ENCODE data around the gene THEM5. TPM values are rescaled to one million over a fixed set of nuclear protein-coding genes. Genes with fewer than 3 reads are reported as not detected.

THEM5 gene
- total RNA-seq, 2 donors from 2014 or later = 0.89 TPM; not detected in 1

GRCh38 chr1:151843398-151843797 is 10.1 kb downstream of the THEM5 start:
- Mint-ChIP-seq H3K4me3 (no peak overlapping the region), H3K27me3 (no peaks in the 10 kb centered on the region)
- ATAC-seq = no peak

DNA sequence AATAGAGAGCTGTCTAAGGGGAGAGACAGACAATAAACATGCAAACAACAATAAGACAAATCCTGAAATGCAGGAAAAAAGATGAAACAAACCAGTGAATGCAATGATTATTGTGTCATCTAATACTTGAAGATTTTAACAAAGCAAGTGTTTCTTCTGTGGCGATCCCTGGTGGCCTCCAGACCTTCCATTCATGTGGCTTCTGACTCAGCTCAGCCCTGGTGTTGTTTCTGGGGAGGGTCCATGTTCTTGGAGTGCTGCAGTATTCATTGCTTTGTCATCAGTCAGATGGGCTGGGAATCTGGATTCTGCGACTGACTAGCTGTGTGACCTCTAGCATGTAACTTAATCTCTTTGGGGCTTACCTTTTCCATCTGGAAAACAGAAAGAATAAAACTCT is 12.4 kb downstream of the THEM5 start:
- Mint-ChIP-seq H3K4me3 (peak overlapping the region; percentile 91), H3K27ac (peak overlapping the region; percentile 97), H3K36me3 (ENCODE audit: low read depth) (peaks cover 8% of the 10 kb centered on the region), H3K4me1 (peaks cover 50% of the 10 kb centered on the region), H3K27me3 (no peaks in the 10 kb centered on the region)
- DNase-seq (no peak), ATAC-seq (no peak)
- no peaks in the 10 kb centered on the region for H3K9me3 ChIP-seq (ENCODE audit: control insufficient read depth, low read length, poor library complexity, severe bottlenecking)

More at GRCh38 chr1:151843398-151843797, 10.1 kb downstream of the THEM5 start:
- Mint-ChIP-seq H3K36me3 (ENCODE audit: low read depth) (peaks cover 10% of the 10 kb centered on the region), H3K27ac (peak overlapping the region; percentile 21), H3K4me1 (peaks cover 41% of the 10 kb centered on the region)
- no peak for DNase-seq
- no peaks in the 10 kb centered on the region for H3K9me3 ChIP-seq (ENCODE audit: control insufficient read depth, low read length, poor library complexity, severe bottlenecking)

DNA sequence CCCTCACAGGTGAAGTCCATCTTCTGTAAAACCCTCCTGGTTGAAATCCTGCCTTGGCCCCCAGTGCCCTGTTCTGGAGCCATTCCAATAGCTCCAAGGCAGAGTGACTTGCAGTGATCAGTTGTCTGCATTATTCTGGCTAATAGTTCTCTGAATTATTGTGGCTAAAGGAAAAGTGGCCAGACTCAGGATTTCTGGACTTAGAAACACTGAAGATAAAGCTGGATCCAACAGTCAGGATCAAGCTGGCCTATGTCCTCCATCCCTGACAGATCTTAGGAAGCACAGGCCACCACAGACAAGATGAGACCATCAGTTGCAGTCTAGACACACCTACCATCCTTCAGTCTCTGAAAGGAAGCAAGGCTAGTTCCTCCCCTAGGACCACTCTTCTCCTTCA is 13.1 kb downstream of the THEM5 start:
- H3K4me3 Mint-ChIP-seq = peak overlapping the region; percentile 91
- no peaks in the 10 kb centered on the region for H3K9me3 ChIP-seq (ENCODE audit: control insufficient read depth, low read length, poor library complexity, severe bottlenecking)
- H3K27ac Mint-ChIP-seq = peak overlapping the region; percentile 97
- ATAC-seq (no peak), DNase-seq (no peak)
- H3K27me3 Mint-ChIP-seq = no peaks in the 10 kb centered on the region
- peaks cover 8% of the 10 kb centered on the region for H3K36me3 Mint-ChIP-seq (ENCODE audit: low read depth)
- peaks cover 51% of the 10 kb centered on the region for H3K4me1 Mint-ChIP-seq

DNA sequence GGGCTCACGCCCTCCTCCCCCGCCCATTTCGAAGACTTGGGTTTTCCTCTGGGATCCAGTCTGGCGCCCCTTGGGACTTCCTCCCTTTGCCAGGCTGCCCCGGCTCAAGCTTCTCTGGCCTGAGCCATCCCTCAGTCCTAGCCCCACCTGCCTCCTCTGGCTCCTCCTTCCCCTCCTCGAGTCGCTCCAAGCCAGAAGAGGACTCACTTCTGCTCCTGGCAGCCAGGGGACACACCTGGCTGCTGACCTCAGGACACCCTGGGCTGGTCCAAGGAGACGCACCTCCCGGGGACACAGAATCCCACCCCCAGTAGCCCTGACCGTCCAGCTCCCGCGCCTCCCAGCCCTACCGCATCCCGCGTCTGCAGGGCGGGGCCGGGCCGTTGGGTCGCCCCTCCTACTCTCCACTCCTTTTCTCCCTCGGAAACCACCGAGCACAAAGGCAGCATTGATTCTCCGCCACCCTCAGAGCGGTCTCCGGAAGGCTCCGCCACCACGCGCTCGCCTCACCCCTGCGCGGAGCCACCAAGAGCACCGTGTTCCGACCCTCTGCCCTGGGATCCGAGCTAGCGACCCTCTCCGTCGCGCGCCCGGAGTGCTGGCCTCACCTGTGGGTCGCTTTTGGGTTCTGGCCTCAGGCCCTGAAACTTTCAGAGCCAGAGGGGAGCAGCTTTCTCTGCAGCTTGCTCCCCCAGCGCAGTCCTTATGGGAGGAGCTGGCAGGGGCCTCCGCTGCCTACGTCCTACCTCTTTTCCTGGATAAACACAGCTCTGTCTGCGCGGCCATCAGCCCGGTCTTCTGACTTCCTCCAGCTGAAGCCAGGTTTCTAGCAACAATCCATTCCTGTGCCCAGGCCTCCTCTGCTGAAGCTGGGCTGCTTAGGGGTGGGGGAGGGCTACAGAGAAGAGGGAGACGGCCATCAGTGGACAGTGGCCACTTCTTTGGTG is 13.8 kb downstream of the THEM5 start, which contains the start of gene C2CD4D:
Gene C2CD4D (minus strand): TSS at position 364 of the 947 bp plus-strand sequence. CDS start 831 bp downstream, outside the sequence.
- DNase-seq (peak; percentile 67 to 74 (median 68)), ATAC-seq (peak; percentile 84)
- Mint-ChIP-seq H3K27ac (peak within 1 kb of the TSS; percentile 97), H3K4me3 (peak within 1 kb of the TSS; percentile 91), H3K36me3 (ENCODE audit: low read depth) (peaks cover 3% of the 10 kb centered on the region), H3K4me1 (peaks cover 47% of the 10 kb centered on the region), H3K27me3 (no peaks in the 10 kb centered on the region)
- no peaks in the 10 kb centered on the region for H3K9me3 ChIP-seq (ENCODE audit: control insufficient read depth, low read length, poor library complexity, severe bottlenecking)

DNA sequence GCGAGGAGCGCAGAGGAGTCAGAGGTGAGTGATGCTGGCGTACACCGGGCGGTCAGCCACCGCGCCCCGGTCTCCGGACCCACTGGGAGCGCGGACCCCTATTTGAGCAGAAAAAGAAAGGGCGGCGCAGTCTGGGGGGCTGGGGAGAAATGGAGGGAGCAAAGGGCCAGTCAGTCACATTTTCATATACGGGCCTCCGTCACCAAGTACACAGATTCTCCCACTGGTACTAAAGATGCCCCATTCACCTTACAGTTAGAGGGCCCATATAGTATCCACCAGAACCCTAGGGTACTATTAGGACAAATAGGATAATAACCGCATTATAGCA is 14.5 kb downstream of the THEM5 start:
- no peak for ATAC-seq
- Mint-ChIP-seq H3K36me3 (ENCODE audit: low read depth) (peaks cover 2% of the 10 kb centered on the region), H3K4me1 (peaks cover 42% of the 10 kb centered on the region)

DNA sequence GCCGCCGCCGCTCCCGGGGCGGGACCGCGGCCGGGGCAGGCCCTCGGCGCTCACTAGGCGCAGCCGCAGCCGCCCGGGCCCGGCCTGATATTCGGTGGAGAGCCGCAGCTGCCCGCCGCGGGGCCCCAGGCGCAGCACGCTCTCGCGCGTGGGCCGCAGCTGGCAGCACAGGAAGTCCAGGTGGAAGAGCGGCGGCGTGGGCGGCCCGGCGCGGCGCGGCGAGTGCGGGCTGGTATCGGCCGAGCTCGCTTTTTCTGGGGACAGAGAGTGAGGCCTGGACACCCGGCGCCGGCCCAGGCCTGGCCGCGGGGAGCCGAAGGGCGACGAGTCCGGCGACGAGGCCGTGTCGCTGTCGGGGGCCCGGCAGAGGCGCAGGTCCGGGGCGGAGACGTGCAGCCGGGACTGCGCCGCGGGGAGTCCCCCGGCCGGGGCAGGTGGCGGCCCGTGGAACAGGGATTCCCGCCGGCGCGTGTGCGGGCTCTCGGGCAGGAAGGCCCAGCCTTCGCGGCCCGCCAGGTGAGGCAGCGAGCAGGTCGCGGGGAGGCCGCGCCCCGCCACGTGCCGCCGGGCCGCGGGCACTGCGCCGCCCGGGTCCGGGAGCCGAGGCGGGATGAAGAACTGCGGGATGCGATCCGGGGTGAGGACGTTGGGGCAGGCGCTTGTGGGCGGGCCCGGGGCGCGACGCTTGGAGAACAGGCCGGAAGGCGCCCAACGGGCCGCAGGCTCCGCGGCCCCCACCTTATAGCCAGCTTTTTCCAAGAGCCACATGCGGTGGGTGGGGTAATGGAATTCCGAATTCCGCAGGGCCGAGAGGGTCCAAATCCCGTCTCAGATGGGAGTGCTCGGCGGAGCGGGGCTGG is 15.1 kb downstream of the THEM5 start:
- Mint-ChIP-seq H3K36me3 (ENCODE audit: low read depth) (peaks cover 2% of the 10 kb centered on the region), H3K27me3 (no peaks in the 10 kb centered on the region), H3K4me3 (peak overlapping the region; percentile 98), H3K4me1 (peaks cover 48% of the 10 kb centered on the region), H3K27ac (peak overlapping the region; percentile 98)
- DNase-seq (peak; percentile 33 to 54 (median 47)), ATAC-seq (peak; percentile 30)
- no peaks in the 10 kb centered on the region for H3K9me3 ChIP-seq (ENCODE audit: control insufficient read depth, low read length, poor library complexity, severe bottlenecking)

More for the DNA sequence above, 14.5 kb downstream of the THEM5 start:
- Mint-ChIP-seq H3K27me3 (no peaks in the 10 kb centered on the region), H3K27ac (peak overlapping the region; percentile 97), H3K4me3 (peak overlapping the region; percentile 91)
- H3K9me3 ChIP-seq (ENCODE audit: control insufficient read depth, low read length, poor library complexity, severe bottlenecking) = no peaks in the 10 kb centered on the region
- DNase-seq = no peak

DNA sequence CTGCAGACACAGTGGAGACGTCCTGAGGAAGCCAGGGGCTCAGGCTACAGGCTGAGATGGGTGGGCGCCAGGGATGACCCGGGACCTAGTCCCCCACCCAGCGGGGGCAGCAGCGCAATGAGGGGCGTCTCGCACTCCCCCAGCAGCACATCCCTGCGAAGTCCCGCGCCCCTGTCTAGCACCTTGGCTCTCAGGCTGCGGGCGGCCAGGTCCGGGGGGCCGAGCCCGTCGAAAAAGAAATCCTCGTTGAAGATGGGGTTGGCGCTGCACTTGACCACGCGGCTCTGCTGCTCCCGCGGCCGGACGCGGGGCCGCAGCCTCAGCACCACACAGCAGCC is 15.7 kb downstream of the THEM5 start:
- no peaks in the 10 kb centered on the region for H3K27me3 Mint-ChIP-seq
- peak overlapping the region; percentile 98 for H3K27ac Mint-ChIP-seq
- H3K9me3 ChIP-seq (ENCODE audit: control insufficient read depth, low read length, poor library complexity, severe bottlenecking) = no peaks in the 10 kb centered on the region
- peaks cover 2% of the 10 kb centered on the region for H3K36me3 Mint-ChIP-seq (ENCODE audit: low read depth)
- ATAC-seq = no peak
- no peak for DNase-seq
- peak overlapping the region; percentile 98 for H3K4me3 Mint-ChIP-seq
- peaks cover 50% of the 10 kb centered on the region for H3K4me1 Mint-ChIP-seq

GRCh38 chr1:151837197-151837596 is 16.3 kb downstream of the THEM5 start:
- DNase-seq (peak in 1 of 3 donors; percentile 47), ATAC-seq (peak; percentile 12)
- Mint-ChIP-seq H3K36me3 (ENCODE audit: low read depth) (peaks cover 2% of the 10 kb centered on the region), H3K27me3 (no peaks in the 10 kb centered on the region), H3K4me3 (peak overlapping the region; percentile 98), H3K27ac (peak overlapping the region; percentile 98), H3K4me1 (peaks cover 57% of the 10 kb centered on the region)
- H3K9me3 ChIP-seq (ENCODE audit: control insufficient read depth, low read length, poor library complexity, severe bottlenecking) = no peaks in the 10 kb centered on the region

GRCh38 chr1:151835596-151835995 is 17.9 kb downstream of the THEM5 start:
- peak overlapping the region; percentile 98 for H3K27ac Mint-ChIP-seq
- ATAC-seq (no peak), DNase-seq (no peak)
- H3K27me3 Mint-ChIP-seq = no peaks in the 10 kb centered on the region
- H3K4me1 Mint-ChIP-seq = peaks cover 66% of the 10 kb centered on the region
- peaks cover 2% of the 10 kb centered on the region for H3K36me3 Mint-ChIP-seq (ENCODE audit: low read depth)
- H3K4me3 Mint-ChIP-seq = no peak overlapping the region
- H3K9me3 ChIP-seq (ENCODE audit: control insufficient read depth, low read length, poor library complexity, severe bottlenecking) = no peaks in the 10 kb centered on the region

DNA sequence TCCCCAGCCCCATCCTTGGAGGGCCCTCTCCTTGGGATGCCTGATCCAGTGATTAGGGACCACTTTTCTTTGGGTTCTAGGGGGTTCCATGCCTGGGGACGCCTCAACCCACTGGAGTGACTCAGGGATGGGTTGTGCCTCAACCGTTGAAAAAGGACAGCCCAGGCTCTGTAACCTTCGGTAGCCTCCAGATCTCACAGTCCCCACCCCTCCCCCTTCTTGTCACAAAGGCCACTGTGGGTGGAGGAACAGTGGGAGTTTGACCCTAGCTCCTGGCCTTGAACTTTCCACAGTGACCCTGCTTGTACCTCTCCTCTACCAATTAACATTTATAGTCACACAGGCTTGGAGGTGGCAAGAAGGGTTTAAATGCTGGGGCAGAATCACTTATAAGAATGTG is 19.3 kb downstream of the THEM5 start:
- Mint-ChIP-seq H3K4me3 (peak overlapping the region; percentile 91), H3K27me3 (no peaks in the 10 kb centered on the region), H3K27ac (peak overlapping the region; percentile 98), H3K4me1 (peaks cover 67% of the 10 kb centered on the region), H3K36me3 (ENCODE audit: low read depth) (peaks cover 2% of the 10 kb centered on the region)
- no peaks in the 10 kb centered on the region for H3K9me3 ChIP-seq (ENCODE audit: control insufficient read depth, low read length, poor library complexity, severe bottlenecking)
- DNase-seq (no peak), ATAC-seq (no peak)

DNA sequence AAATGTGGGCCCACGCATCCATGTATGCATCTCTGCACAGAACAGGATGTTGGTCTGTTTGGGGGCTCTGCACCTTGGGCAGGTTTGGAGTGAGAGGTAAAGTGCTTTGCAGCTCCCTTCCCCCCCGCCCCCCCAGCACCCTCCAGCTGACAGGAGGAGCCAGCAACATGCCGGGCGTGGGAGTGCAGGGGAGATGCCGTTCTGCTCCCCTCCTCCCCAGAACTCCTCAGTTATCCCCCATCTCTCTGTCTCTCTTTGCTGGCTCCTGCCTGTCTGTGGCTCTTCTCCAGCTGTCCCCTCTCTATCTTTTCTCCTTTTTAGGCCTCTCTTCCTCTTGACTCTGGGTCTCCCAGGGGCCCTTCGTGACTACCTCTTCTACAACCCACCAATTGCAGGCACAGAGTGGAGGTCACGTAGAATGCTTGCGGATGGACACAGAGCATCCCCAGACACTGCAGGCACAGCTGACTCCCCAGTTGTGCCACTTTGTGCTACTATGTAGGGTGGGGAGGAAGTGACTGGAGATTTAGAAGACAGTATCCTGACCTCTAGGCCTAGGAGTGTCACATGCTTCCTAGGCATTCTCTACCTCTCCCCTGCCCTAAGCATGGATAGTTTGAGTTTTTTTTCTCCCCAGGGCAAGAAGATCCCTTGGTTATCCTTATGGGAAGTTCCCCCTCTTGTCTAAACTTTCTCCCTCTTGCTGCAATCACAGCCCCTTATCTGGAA is 20.2 kb downstream of the THEM5 start:
- Mint-ChIP-seq H3K4me1 (peaks cover 74% of the 10 kb centered on the region), H3K27ac (peak overlapping the region; percentile 98), H3K27me3 (no peaks in the 10 kb centered on the region), H3K4me3 (peak overlapping the region; percentile 97), H3K36me3 (ENCODE audit: low read depth) (peaks cover 2% of the 10 kb centered on the region)
- H3K9me3 ChIP-seq (ENCODE audit: control insufficient read depth, low read length, poor library complexity, severe bottlenecking) = no peaks in the 10 kb centered on the region
- DNase-seq (no peak), ATAC-seq (no peak)

- Mint-ChIP-seq H3K27me3 (no peaks in the 10 kb centered on the region), H3K36me3 (ENCODE audit: low read depth) (no peaks in the 10 kb centered on the region), H3K4me3 (peak overlapping the region; percentile 97), H3K4me1 (peaks cover 78% of the 10 kb centered on the region), H3K27ac (peak overlapping the region; percentile 98)
- DNase-seq (no peak), ATAC-seq (no peak)
- no peaks in the 10 kb centered on the region for H3K9me3 ChIP-seq (ENCODE audit: control insufficient read depth, low read length, poor library complexity, severe bottlenecking)
Observed at GRCh38 chr1:151832318-151832980, 21.1 kb downstream of the THEM5 start.

Measured in T-helper 17 cell (primary cell).